PC-3 (cell line): ENCODE results near the gene C16orf92.

Experiments used
- EZH2 ChIP-seq: fragments of 300-600 bp; sonication (generic); IDR thresholded peaks from one replicate; pipeline ENCODE4 v1.6.1; 2017; ENCODE audit warnings: antibody characterized with exemption, mild to moderate bottlenecking, low read length; ENCODE audit not compliant: unreplicated experiment
- EZH2phosphoT487 ChIP-seq: fragments of 300-600 bp; sonication (generic); IDR thresholded peaks from 2 replicates; pipeline ENCODE4 v1.6.1; 2018; ENCODE audit warnings: mild to moderate bottlenecking, antibody characterized with exemption, low read length, borderline replicate concordance
- TF ChIP-seq, protein P1 (sequence below): fragments of 300-600 bp; sonication (generic); conservative IDR thresholded peaks from 2 replicates; pipeline ENCODE4 v1.5.1; 2017; ENCODE audit warnings: antibody characterized with exemption, low read depth, mild to moderate bottlenecking, low read length

DNA sequence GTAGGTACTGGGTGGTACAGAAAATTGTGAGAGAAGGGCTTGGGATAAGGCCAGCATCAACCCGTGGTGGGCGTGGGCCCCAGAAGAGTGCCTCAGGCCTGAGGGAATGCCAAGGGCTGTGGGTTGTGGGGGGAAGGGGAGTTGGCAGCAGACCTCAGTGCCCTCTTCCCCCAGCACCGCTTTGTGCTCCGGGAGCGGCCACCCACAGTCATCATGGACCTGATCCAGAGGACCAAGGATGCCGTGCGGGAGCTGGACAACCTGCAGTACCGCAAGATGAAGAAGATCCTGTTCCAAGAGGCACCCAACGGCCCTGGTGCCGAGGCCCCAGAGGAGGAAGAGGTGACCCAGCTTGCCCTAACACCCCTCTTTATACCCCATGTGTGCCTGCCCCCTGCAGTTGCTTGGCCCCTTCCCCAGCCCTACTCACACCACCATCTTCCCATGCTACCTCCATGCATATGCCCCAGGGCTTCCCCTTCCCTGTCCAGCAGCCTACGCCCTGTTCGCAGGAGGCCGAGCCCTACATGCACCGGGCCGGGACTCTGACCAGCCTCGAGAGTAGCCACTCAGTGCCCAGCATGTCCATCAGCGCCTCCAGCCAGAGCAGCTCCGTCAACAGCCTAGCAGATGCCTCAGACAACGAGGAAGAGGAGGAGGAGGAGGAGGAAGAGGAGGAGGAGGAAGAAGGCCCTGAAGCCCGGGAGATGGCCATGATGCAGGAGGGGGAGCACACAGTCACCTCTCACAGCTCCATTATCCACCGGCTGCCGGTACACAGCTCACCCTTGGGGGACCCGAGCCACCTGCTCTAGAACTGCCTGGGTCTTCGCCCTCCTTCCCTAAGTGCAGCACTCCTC lies 40.2 kb upstream of the C16orf92 start:
- TF ChIP-seq, protein P1, sequence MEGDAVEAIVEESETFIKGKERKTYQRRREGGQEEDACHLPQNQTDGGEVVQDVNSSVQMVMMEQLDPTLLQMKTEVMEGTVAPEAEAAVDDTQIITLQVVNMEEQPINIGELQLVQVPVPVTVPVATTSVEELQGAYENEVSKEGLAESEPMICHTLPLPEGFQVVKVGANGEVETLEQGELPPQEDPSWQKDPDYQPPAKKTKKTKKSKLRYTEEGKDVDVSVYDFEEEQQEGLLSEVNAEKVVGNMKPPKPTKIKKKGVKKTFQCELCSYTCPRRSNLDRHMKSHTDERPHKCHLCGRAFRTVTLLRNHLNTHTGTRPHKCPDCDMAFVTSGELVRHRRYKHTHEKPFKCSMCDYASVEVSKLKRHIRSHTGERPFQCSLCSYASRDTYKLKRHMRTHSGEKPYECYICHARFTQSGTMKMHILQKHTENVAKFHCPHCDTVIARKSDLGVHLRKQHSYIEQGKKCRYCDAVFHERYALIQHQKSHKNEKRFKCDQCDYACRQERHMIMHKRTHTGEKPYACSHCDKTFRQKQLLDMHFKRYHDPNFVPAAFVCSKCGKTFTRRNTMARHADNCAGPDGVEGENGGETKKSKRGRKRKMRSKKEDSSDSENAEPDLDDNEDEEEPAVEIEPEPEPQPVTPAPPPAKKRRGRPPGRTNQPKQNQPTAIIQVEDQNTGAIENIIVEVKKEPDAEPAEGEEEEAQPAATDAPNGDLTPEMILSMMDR, result no peak
- TF ChIP-seq EZH2, result no peak
- TF ChIP-seq EZH2phosphoT487, result no peak
